ENCODE measurements around the gene ZDHHC11. TPM values are rescaled to one million over a fixed set of nuclear protein-coding genes. Genes with fewer than 3 reads are reported as not detected.

ZDHHC11 gene, protein sequence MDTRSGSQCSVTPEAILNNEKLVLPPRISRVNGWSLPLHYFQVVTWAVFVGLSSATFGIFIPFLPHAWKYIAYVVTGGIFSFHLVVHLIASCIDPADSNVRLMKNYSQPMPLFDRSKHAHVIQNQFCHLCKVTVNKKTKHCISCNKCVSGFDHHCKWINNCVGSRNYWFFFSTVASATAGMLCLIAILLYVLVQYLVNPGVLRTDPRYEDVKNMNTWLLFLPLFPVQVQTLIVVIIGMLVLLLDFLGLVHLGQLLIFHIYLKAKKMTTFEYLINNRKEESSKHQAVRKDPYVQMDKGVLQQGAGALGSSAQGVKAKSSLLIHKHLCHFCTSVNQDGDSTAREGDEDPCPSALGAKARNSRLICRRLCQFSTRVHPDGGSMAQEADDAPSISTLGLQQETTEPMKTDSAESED
- total RNA-seq (3.0 and 5.8 TPM in 2 replicates), polyA plus RNA-seq (7.3 and 8.5 TPM in 2 replicates)

DNA sequence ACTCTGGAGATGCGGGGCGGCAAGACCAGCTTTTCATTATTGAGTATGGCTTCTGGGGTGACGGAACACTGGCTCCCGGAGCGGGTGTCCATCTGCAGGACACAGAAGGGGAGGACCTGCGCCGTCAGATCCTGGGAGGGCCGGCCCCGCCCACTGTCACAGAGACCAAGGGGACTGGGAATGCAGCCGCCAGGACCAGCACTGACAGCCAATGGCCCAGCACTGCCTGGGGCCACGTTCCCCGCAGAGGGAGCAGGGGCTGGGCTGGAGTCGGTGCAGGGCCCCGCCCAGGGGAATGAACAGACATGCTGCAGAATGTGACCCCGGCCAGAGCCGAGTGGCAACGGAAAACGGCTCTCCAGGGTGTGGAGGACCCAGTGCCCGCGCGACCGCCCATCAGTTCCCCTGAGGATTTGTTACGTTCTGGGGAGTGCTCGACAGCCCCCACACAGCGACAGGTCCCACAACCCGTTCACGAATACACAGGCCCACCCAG is at the start of gene ZDHHC11:
ZDHHC11 (minus strand) TSS at position 476 of the 496 bp plus-strand sequence; CDS start at position 92, 384 bp downstream.
- no peak within 1 kb of the TSS for H3K4me2 ChIP-seq
- no peaks in the 10 kb centered on the region for H3K79me2 ChIP-seq
- no peaks in the 10 kb centered on the region for H3K36me3 ChIP-seq (replicated peaks; ENCODE audit: insufficient read depth, low read depth)
- H4K20me1 ChIP-seq (ENCODE audit: insufficient read depth, poor library complexity, severe bottlenecking), result no peaks in the 10 kb centered on the region
- no peak within 1 kb of the TSS for H2AFZ ChIP-seq
- H3K4me3 ChIP-seq, result no peak within 1 kb of the TSS
- TF ChIP-seq, protein P1, sequence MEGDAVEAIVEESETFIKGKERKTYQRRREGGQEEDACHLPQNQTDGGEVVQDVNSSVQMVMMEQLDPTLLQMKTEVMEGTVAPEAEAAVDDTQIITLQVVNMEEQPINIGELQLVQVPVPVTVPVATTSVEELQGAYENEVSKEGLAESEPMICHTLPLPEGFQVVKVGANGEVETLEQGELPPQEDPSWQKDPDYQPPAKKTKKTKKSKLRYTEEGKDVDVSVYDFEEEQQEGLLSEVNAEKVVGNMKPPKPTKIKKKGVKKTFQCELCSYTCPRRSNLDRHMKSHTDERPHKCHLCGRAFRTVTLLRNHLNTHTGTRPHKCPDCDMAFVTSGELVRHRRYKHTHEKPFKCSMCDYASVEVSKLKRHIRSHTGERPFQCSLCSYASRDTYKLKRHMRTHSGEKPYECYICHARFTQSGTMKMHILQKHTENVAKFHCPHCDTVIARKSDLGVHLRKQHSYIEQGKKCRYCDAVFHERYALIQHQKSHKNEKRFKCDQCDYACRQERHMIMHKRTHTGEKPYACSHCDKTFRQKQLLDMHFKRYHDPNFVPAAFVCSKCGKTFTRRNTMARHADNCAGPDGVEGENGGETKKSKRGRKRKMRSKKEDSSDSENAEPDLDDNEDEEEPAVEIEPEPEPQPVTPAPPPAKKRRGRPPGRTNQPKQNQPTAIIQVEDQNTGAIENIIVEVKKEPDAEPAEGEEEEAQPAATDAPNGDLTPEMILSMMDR (IDR thresholded peaks at IDR 0.05; ENCODE audit: poor library complexity), result no peak
- TF ChIP-seq EZH2phosphoT487 (IDR thresholded peaks at IDR 0.05; ENCODE audit: low read depth, severe bottlenecking, unreplicated experiment) (no peak), EZH2 (IDR thresholded peaks at IDR 0.05; ENCODE audit: borderline replicate concordance) (no peak)
- no peak within 1 kb of the TSS for H3K27ac ChIP-seq
- DNase-seq (ENCODE audit: low spot score), result peak; percentile 28
- no peaks in the 10 kb centered on the region for H3K27me3 ChIP-seq
- no peaks in the 10 kb centered on the region for H3K9me2 ChIP-seq (replicated peaks; ENCODE audit: insufficient read depth)
- H3K9me3 ChIP-seq (ENCODE audit: low read depth), result no peaks in the 10 kb centered on the region
- WGBS (ENCODE audit: low lambda C conversion rate, missing lambda C conversion rate), result 75% methylated on average over 27 of the region's 27 CpGs
- H3K4me1 ChIP-seq (ENCODE audit: insufficient read depth), result no peaks in the 10 kb centered on the region

DNA sequence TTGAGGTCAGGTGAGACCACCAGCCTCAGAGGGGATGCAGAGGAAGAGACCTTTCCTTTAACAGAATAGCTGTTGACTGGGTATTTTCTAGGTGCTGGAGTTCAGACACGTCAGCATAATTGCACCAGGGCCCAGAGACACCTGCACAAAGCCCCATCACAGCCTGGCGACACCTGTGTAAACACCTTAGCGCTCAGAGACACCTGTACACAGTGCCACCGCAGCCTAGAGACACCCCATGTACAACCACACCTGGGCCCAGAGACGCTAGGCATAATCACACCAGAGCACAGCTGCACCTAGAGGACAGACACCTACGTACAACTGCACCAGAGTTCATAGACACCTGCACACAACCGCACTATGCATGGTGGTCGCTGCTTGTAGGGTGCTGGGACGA is 42.9 kb upstream of the ZDHHC11 start:
- no peak for TF ChIP-seq EZH2 (IDR thresholded peaks at IDR 0.05; ENCODE audit: borderline replicate concordance)
- WGBS (ENCODE audit: low lambda C conversion rate, missing lambda C conversion rate), result 85% methylated on average over 9 of the region's 9 CpGs
- Histone ChIP-seq H3K4me2 (peak overlapping the region; percentile 98), H3K4me3 (no peak overlapping the region), H3K27me3 (no peaks in the 10 kb centered on the region), H3K27ac (no peak overlapping the region), H4K20me1 (ENCODE audit: insufficient read depth, poor library complexity, severe bottlenecking) (no peaks in the 10 kb centered on the region), H3K9me2 (replicated peaks; ENCODE audit: insufficient read depth) (no peaks in the 10 kb centered on the region), H3K4me1 (ENCODE audit: insufficient read depth) (peaks cover 10% of the 10 kb centered on the region), H3K36me3 (replicated peaks; ENCODE audit: insufficient read depth, low read depth) (no peaks in the 10 kb centered on the region), H2AFZ (no peak overlapping the region), H3K9me3 (ENCODE audit: low read depth) (no peaks in the 10 kb centered on the region), H3K79me2 (peaks cover 37% of the 10 kb centered on the region)
- DNase-seq (ENCODE audit: low spot score), result no peak

DNA sequence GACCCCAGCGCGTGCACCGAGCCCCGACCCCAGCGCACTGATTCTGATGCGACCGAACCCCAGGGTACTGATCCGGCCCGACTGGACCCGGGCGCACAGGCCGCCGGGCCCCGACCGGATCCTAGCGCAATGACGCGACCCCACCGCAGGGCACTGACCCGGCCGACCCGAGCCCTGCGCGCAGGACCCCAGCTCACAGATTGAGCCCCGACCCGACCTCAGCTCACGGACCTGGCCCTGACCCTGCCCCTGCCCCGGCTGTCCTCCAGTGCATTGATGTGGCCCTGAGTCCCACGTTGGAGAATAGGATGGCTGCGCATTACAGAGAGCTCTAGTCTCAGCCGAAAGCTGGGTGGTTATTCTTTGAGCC is 42.3 kb upstream of the ZDHHC11 start:
- Histone ChIP-seq H3K9me2 (replicated peaks; ENCODE audit: insufficient read depth) (no peaks in the 10 kb centered on the region), H3K79me2 (peaks cover 37% of the 10 kb centered on the region), H3K36me3 (replicated peaks; ENCODE audit: insufficient read depth, low read depth) (no peaks in the 10 kb centered on the region), H3K27me3 (no peaks in the 10 kb centered on the region), H4K20me1 (ENCODE audit: insufficient read depth, poor library complexity, severe bottlenecking) (no peaks in the 10 kb centered on the region), H3K4me1 (ENCODE audit: insufficient read depth) (peaks cover 10% of the 10 kb centered on the region), H3K4me3 (peak overlapping the region; percentile 85), H3K4me2 (peak overlapping the region; percentile 98), H3K27ac (no peak overlapping the region), H2AFZ (peak overlapping the region; percentile 89), H3K9me3 (ENCODE audit: low read depth) (no peaks in the 10 kb centered on the region)
- no peak for DNase-seq (ENCODE audit: low spot score)
- no peak for TF ChIP-seq EZH2 (IDR thresholded peaks at IDR 0.05; ENCODE audit: borderline replicate concordance)
- 2% methylated on average over 23 of the region's 31 CpGs for WGBS (ENCODE audit: low lambda C conversion rate, missing lambda C conversion rate)

DNA sequence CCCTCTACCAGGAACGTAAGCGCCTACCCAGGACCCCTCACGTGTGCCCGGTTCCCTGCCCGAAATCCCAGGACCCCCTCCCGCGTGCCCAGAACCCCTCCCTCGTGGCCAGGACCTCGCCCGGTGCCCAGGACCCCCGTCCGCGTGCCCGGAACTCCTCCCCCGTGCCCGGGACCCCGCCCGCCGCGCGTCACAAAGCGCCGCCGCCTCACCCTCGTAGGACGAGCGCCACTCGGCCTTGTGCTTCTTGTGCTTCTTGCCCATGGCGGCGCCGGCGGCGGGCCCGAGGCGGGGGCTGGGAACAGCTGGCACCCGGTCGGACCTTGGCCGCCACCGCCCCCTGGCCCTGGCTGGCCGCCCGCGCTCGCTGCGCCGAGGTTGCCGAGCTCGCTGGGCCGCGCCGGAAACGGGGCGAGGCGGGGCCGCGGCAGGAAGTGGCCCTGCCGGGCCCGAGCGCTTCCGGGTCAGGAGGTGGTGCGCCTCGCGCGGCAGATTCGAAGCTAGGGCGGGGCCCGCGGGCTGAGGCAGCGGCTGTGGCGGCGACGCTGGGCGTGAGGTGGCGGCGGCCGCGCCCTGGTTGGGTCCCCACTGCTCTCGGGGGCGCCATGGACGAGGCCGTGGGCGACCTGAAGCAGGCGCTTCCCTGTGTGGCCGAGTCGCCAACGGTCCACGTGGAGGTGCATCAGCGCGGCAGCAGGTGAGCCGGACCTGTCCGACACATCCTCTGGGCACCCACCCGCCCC is 41.8 kb upstream of the ZDHHC11 start, which contains the start of the genes BRD9 and TRIP13:
BRD9 (minus strand) TSS at position 408 of the 743 bp plus-strand sequence; CDS start at position 264, 144 bp downstream.
TRIP13 (plus strand) TSS at position 491 of the 743 bp plus-strand sequence; CDS start at position 606, 115 bp downstream.
- WGBS (ENCODE audit: low lambda C conversion rate, missing lambda C conversion rate), result 2% methylated on average over 45 of the region's 91 CpGs
- Histone ChIP-seq H3K27ac (peak within 1 kb of the TSS; percentile 99), H3K4me3 (peak within 1 kb of the TSS; percentile 85), H3K9me2 (replicated peaks; ENCODE audit: insufficient read depth) (no peaks in the 10 kb centered on the region), H3K79me2 (peaks cover 39% of the 10 kb centered on the region), H3K36me3 (replicated peaks; ENCODE audit: insufficient read depth, low read depth) (no peaks in the 10 kb centered on the region), H4K20me1 (ENCODE audit: insufficient read depth, poor library complexity, severe bottlenecking) (no peaks in the 10 kb centered on the region), H3K4me1 (ENCODE audit: insufficient read depth) (peaks cover 10% of the 10 kb centered on the region), H3K4me2 (peak within 1 kb of the TSS; percentile 98), H3K27me3 (no peaks in the 10 kb centered on the region), H2AFZ (peak within 1 kb of the TSS; percentile 89), H3K9me3 (ENCODE audit: low read depth) (no peaks in the 10 kb centered on the region)
- TF ChIP-seq EZH2phosphoT487 (IDR thresholded peaks at IDR 0.05; ENCODE audit: low read depth, severe bottlenecking, unreplicated experiment) (no peak), EZH2 (IDR thresholded peaks at IDR 0.05; ENCODE audit: borderline replicate concordance) (no peak)
- TF ChIP-seq, protein P1 (IDR thresholded peaks at IDR 0.05; ENCODE audit: poor library complexity), result peak; percentile 18
- DNase-seq (ENCODE audit: low spot score), result peak; percentile 94
